ENCODE results near the gene RPS15. TPM values are rescaled to one million over a fixed set of nuclear protein-coding genes. Genes with fewer than 3 reads are reported as not detected.
"Not testable (repeated sequence)": the region's sequence is repeated elsewhere in the genome, so short reads cannot be mapped to it uniquely, and the experiment has no call there.

The RPS15 gene
- polyA plus RNA-seq, 1 of the 3 experiments (the other 2 are of a cell fraction) = 3,749 TPM

- Histone ChIP-seq H3K36me3 (replicated peaks in 1 of 2; ENCODE audit: control insufficient read depth in 1 of 2, insufficient read depth in 2 of 2, low read length in 1 of 2) (peaks cover 7 to 17% of the 10 kb centered on the region in 2 experiments), H3K4me3 (ENCODE audit: low read depth in 2 of 2, low read length in 1 of 2) (no peak overlapping the region), H3K27ac (ENCODE audit: low read depth in 2 of 2, low read length in 1 of 2) (no peak overlapping the region), H3K27me3 (ENCODE audit: insufficient read depth) (no peaks in the 10 kb centered on the region), H3K79me2 (ENCODE audit: insufficient read depth) (peaks cover 51% of the 10 kb centered on the region), H3K9me2 (no peaks in the 10 kb centered on the region), H3F3A (replicated peaks; ENCODE audit: insufficient read depth) (peaks cover 4% of the 10 kb centered on the region), H3K4me1 (ENCODE audit: control insufficient read depth in 1 of 2, insufficient read depth in 2 of 2, low read depth in 1 of 2, low read length in 1 of 2) (peaks cover 3 to 16% of the 10 kb centered on the region in 2 experiments; a peak in 1 of 4 replicates), H4K20me1 (ENCODE audit: insufficient read depth) (peaks cover 36% of the 10 kb centered on the region), H3K9me3 (no peaks in the 10 kb centered on the region), H3K4me2 (no peak overlapping the region), H2AFZ (ENCODE audit: low read depth) (no peak overlapping the region), H3K9ac (no peak overlapping the region)
- WGBS (ENCODE audit: low lambda C conversion rate) = 99% methylated on average over 14 of the region's 31 CpGs
- TF ChIP-seq TAF1 (IDR thresholded peaks at IDR 0.05; ENCODE audit: borderline replicate concordance, low read depth, low read length) = no peak
- TF ChIP-seq, protein P1, sequence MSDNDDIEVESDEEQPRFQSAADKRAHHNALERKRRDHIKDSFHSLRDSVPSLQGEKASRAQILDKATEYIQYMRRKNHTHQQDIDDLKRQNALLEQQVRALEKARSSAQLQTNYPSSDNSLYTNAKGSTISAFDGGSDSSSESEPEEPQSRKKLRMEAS (IDR thresholded peaks at IDR 0.05; ENCODE audit: low read depth) = no peak
- TF ChIP-seq, protein P2, sequence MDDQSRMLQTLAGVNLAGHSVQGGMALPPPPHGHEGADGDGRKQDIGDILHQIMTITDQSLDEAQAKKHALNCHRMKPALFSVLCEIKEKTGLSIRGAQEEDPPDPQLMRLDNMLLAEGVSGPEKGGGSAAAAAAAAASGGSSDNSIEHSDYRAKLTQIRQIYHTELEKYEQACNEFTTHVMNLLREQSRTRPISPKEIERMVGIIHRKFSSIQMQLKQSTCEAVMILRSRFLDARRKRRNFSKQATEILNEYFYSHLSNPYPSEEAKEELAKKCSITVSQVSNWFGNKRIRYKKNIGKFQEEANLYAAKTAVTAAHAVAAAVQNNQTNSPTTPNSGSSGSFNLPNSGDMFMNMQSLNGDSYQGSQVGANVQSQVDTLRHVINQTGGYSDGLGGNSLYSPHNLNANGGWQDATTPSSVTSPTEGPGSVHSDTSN (IDR thresholded peaks at IDR 0.05) = no peak
- no peak for DNase-seq
- ChIA-PET POLR2A (no interaction called here), CTCF (no interaction called here)
Measured at GRCh38 chr19:1475751-1476437, 37.7 kb downstream of the RPS15 start.

DNA sequence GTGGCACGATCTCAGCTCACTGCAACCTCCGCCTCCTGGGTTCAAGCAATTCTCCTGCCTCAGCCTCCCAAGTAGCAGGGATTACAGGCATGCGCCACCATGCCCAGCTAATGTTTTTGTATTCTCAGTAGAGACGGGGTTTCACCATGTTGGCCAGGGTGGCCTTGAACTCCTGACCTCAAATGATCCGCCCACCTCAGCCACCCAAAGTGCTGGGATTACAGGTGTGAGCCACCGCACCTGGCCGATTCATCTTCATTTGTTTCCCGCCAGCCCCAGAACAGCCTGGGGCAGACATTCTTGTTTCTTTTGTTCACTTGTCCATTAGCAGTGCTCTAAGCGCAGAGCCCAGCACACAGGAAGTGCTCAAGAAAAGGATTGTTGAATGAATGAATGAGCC is 38.9 kb downstream of the RPS15 start:
- peaks cover 36% of the 10 kb centered on the region for H4K20me1 ChIP-seq (ENCODE audit: insufficient read depth)
- CTCF ChIA-PET = interaction anchor here (1.2 kb wide), 1 partner anchor 32 kb away, joined by 6 read pairs; no protein-coding TSS in a partner anchor

GRCh38 chr19:1478934-1479707 is 40.9 kb downstream of the RPS15 start, which contains the start of gene C19orf25:
C19orf25 (minus strand) TSS chr19:1479215; CDS start chr19:1478903, 312 bp downstream.
- peak within 1 kb of the TSS; percentile 61; the same call in 1 of the 2 replicates for H2AFZ ChIP-seq (ENCODE audit: low read depth)
- peaks cover 4% of the 10 kb centered on the region for H3F3A ChIP-seq (replicated peaks; ENCODE audit: insufficient read depth)
- peak within 1 kb of the TSS; percentile 51 to 92 for H3K27ac ChIP-seq (ENCODE audit: low read depth in 2 of 2, low read length in 1 of 2)
- ChIA-PET POLR2A (interaction anchor here (1.0 kb wide), 1 partner anchor 11 kb away, joined by 4 read pairs; no protein-coding TSS in a partner anchor), CTCF (no interaction called here)
- peaks cover 20% of the 10 kb centered on the region for H4K20me1 ChIP-seq (ENCODE audit: insufficient read depth)
- peak; percentile 98 for DNase-seq
- H3K36me3 ChIP-seq (replicated peaks in 1 of 2; ENCODE audit: control insufficient read depth in 1 of 2, insufficient read depth in 2 of 2, low read length in 1 of 2) = peaks cover 7 to 12% of the 10 kb centered on the region in 2 experiments
- no peaks in the 10 kb centered on the region for H3K9me3 ChIP-seq
- no peaks in the 10 kb centered on the region for H3K9me2 ChIP-seq
- H3K9ac ChIP-seq = peak within 1 kb of the TSS; percentile 80
- peak within 1 kb of the TSS; percentile 96 for H3K4me2 ChIP-seq
- peaks cover 3 to 4% of the 10 kb centered on the region in 2 experiments; a peak in 1 of 4 replicates for H3K4me1 ChIP-seq (ENCODE audit: control insufficient read depth in 1 of 2, insufficient read depth in 2 of 2, low read depth in 1 of 2, low read length in 1 of 2)
- WGBS (ENCODE audit: low lambda C conversion rate) = 3% methylated on average over 11 of the region's 71 CpGs
- H3K27me3 ChIP-seq (ENCODE audit: insufficient read depth) = no peaks in the 10 kb centered on the region
- peaks cover 44% of the 10 kb centered on the region for H3K79me2 ChIP-seq (ENCODE audit: insufficient read depth)
- H3K4me3 ChIP-seq (ENCODE audit: low read depth in 2 of 2, low read length in 1 of 2) = peak within 1 kb of the TSS; percentile 60 to 84
- TF ChIP-seq CHD2 (IDR thresholded peaks at IDR 0.05; ENCODE audit: low read length, partially characterized antibody) (no peak), FOXM1 (IDR thresholded peaks at IDR 0.05; ENCODE audit: low read depth) (no peak), TAF1 (IDR thresholded peaks at IDR 0.05; ENCODE audit: borderline replicate concordance, low read depth, low read length) (peak; percentile 47; the same call in 1 of the 2 replicates), ELF1 (IDR thresholded peaks at IDR 0.05) (peak; percentile 91), SIN3A (IDR thresholded peaks at IDR 0.05; ENCODE audit: borderline replicate concordance, low read depth, low read length) (peak; percentile 50; the same call in 1 of the 2 replicates), YY1 (IDR thresholded peaks at IDR 0.05; ENCODE audit: low read depth) (no peak), POLR2AphosphoS5 (IDR thresholded peaks at IDR 0.05; ENCODE audit: low read depth, low read length) (peak; percentile 61)
- TF ChIP-seq, protein P1 (IDR thresholded peaks at IDR 0.05; ENCODE audit: low read depth) = peak; percentile 92
- TF ChIP-seq, protein P3, sequence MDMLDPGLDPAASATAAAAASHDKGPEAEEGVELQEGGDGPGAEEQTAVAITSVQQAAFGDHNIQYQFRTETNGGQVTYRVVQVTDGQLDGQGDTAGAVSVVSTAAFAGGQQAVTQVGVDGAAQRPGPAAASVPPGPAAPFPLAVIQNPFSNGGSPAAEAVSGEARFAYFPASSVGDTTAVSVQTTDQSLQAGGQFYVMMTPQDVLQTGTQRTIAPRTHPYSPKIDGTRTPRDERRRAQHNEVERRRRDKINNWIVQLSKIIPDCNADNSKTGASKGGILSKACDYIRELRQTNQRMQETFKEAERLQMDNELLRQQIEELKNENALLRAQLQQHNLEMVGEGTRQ (IDR thresholded peaks at IDR 0.05; ENCODE audit: borderline replicate concordance, low read depth, low read length) = peak; percentile 62; the same call in 1 of the 2 replicates
- TF ChIP-seq, protein P2 (IDR thresholded peaks at IDR 0.05) = peak; percentile 95

More for the DNA sequence above, 38.9 kb downstream of the RPS15 start:
- 97% methylated on average over 9 of the region's 9 CpGs for WGBS (ENCODE audit: low lambda C conversion rate)
- H3K9me3 ChIP-seq; DNase-seq; H3K27ac ChIP-seq (ENCODE audit: low read depth in 2 of 2, low read length in 1 of 2); H2AFZ ChIP-seq (ENCODE audit: low read depth); H3K4me3 ChIP-seq (ENCODE audit: low read depth in 2 of 2, low read length in 1 of 2); H3K27me3 ChIP-seq (ENCODE audit: insufficient read depth); H3K9me2 ChIP-seq; H3K9ac ChIP-seq; H3F3A ChIP-seq (replicated peaks; ENCODE audit: insufficient read depth); H3K4me2 ChIP-seq: not testable (repeated sequence)
- Histone ChIP-seq H3K4me1 (ENCODE audit: control insufficient read depth in 1 of 2, insufficient read depth in 2 of 2, low read depth in 1 of 2, low read length in 1 of 2) (peaks cover 3 to 16% of the 10 kb centered on the region in 2 experiments; a peak in 1 of 4 replicates), H3K79me2 (ENCODE audit: insufficient read depth) (peaks cover 47% of the 10 kb centered on the region), H3K36me3 (replicated peaks in 1 of 2; ENCODE audit: control insufficient read depth in 1 of 2, insufficient read depth in 2 of 2, low read length in 1 of 2) (peaks cover 7 to 12% of the 10 kb centered on the region in 2 experiments)
- POLR2A ChIA-PET = interaction anchor here (0.6 kb wide), 1 partner anchor 14 kb away, joined by 3 read pairs; no protein-coding TSS in a partner anchor

Measured in SK-N-SH (cell line).